ENCODE data around the gene ZFP3. TPM values are rescaled to one million over a fixed set of nuclear protein-coding genes. Genes with fewer than 3 reads are reported as not detected.

ZFP3 gene
- total and polyA plus RNA-seq, 2 donors (not counting 3 experiments of a cell fraction or from before 2014, with no cell fraction given), result 1.7 TPM

- Histone ChIP-seq H3K4me2 (ENCODE audit: insufficient read depth, low read length) (no peak overlapping the region), H3K9me1 (replicated peaks; ENCODE audit: control insufficient read depth, extremely low read depth, insufficient read depth, low read length) (no peaks in the 10 kb centered on the region), H3K27ac (ENCODE audit: insufficient read depth, low read depth, low read length) (no peak overlapping the region), H3K4me3 (replicated peaks in 1 of 3; ENCODE audit: insufficient read depth in 1 of 3, low read depth in 1 of 3, low read length in 3 of 3) (no peak overlapping the region), H3K79me2 (ENCODE audit: control insufficient read depth, insufficient read depth, low read length) (no peaks in the 10 kb centered on the region), H3K9me3 (replicated peaks; ENCODE audit: control insufficient read depth, insufficient read depth, low read length) (no peaks in the 10 kb centered on the region), H3K36me3 (ENCODE audit: control insufficient read depth in 2 of 2, extremely low read depth in 1 of 2, insufficient read depth in 2 of 2, low read length in 2 of 2) (no peaks in the 10 kb centered on the region), H3K27me3 (ENCODE audit: control insufficient read depth in 2 of 2, insufficient read depth in 2 of 2, low read length in 2 of 2) (peaks cover 2% of the 10 kb centered on the region in 2 experiments), H3K4me1 (ENCODE audit: control insufficient read depth, extremely low read depth, insufficient read depth, low read length) (peaks cover 5% of the 10 kb centered on the region), H2AFZ (ENCODE audit: low read depth, low read length) (no peak overlapping the region), H4K20me1 (replicated peaks; ENCODE audit: control insufficient read depth, extremely low read depth, insufficient read depth, low read length) (no peaks in the 10 kb centered on the region), H3K9ac (replicated peaks; ENCODE audit: extremely low read depth, insufficient read depth, low read length) (no peak overlapping the region)
- no TSS peak for BruUV-seq (replicated peaks)
- CTCF ChIA-PET, result interaction anchor here (1.3 to 4.7 kb wide), 3 partner anchors 9 to 27 kb away, joined by 4 to 23 read pairs (median 5); no protein-coding TSS in a partner anchor
- no peak for TF ChIP-seq GATA2 (IDR thresholded peaks at IDR 0.05; ENCODE audit: insufficient read depth, insufficient read length, low read depth, low read length)
- TF ChIP-seq MYC (IDR thresholded peaks at IDR 0.05; ENCODE audit: low read depth, low read length), result no peak
- TF ChIP-seq FOS (IDR thresholded peaks at IDR 0.05; ENCODE audit: borderline replicate concordance, insufficient read depth, low read length), result no peak
- TF ChIP-seq CTCF (IDR thresholded peaks at IDR 0.05; ENCODE audit: extremely low read depth in 1 of 2, insufficient read depth in 1 of 2, low read depth in 1 of 2, low read length in 2 of 2), result no peak
- no peak for TF ChIP-seq EZH2 (IDR thresholded peaks at IDR 0.05; ENCODE audit: borderline replicate concordance, low read depth, low read length, severe bottlenecking)
- no peak for TF ChIP-seq POLR2A (IDR thresholded peaks at IDR 0.05; ENCODE audit: low read depth, low read length)
- no peak for TF ChIP-seq JUN (IDR thresholded peaks at IDR 0.05; ENCODE audit: borderline replicate concordance, insufficient read depth, insufficient read length, low read depth)
- TF ChIP-seq POLR2AphosphoS5 (IDR thresholded peaks at IDR 0.05; ENCODE audit: insufficient read depth, low read depth, low read length), result no peak
- TF ChIP-seq MAX (IDR thresholded peaks at IDR 0.05; ENCODE audit: insufficient read depth, insufficient read length), result no peak
- FAIRE-seq (no peak), DNase-seq (ENCODE audit: low read depth, low spot score) (no peak)
- dilution Hi-C loops (cut with MboI; ENCODE audit: extremely low pct_ligation_motif_present, low sequenced_read_pairs) (no loop called here), intact Hi-C loops (cut with micrococcal nuclease) (no loop called here)
- POLR2A ChIA-PET, result no interaction called here
These were observed 43.6 kb upstream of the ZFP3 start for GRCh38 chr17:5034651-5035050.
